ENCODE results near the gene TMEM272.

Gene TMEM272

DNA sequence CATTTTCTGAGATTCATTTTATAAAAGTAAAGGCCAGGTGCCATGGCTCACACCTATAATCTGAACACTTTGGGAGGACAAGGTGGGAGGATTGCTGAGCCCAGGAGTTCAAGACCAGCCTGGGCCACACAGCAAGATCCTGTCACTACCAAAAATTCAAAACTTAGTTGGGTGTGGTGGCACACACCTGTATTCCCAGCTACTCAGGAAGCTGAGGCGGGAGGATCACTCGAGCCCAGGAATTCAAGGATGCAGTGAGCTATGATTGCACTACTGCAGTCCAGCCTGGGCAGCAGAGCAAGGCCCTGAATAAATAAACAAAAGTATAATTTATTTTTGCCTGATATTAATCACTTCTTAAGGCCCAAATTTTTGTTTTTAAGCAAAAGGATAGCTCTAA is 81.5 kb downstream of the TMEM272 start:
- no peak for DNase-seq (ENCODE audit: extremely low read depth in 1 of 2, low read depth in 1 of 2)
